H1 (cell line): ENCODE measurements around the gene TDP1. TPM values are rescaled to one million over a fixed set of nuclear protein-coding genes. Genes with fewer than 3 reads are reported as not detected.

Experiments used
- CEBPB ChIP-seq: IDR thresholded peaks from 2 replicates; pipeline ENCODE4 v1.6.1; 2012; ENCODE audit warnings: low read depth, low read length
- EZH2 ChIP-seq: fragments of 200-600 bp; sonication (generic); IDR thresholded peaks from 2 replicates; pipeline ENCODE4 v1.7.1; 2012; ENCODE audit warnings: low read depth, mild to moderate bottlenecking, moderate library complexity, low read length, inconsistent platforms; ENCODE audit not compliant: severe bottlenecking
- HDAC2 ChIP-seq, 2 experiments: fragments of 300-600 bp in 1 of 2; sonication (generic) in 1 of 2; IDR thresholded peaks; 2 replicates each; pipeline ENCODE4 v1.6.1; 2011 to 2012; ENCODE audit warnings: low read depth in 2 of 2, low read length in 2 of 2, mild to moderate bottlenecking in 2 of 2, moderate library complexity in 2 of 2, borderline replicate concordance in 1 of 2, inconsistent platforms in 1 of 2
- HDAC6 ChIP-seq: IDR thresholded peaks from one replicate; pipeline ENCODE4 v1.7.1; 2012; ENCODE audit warnings: low read depth, mild to moderate bottlenecking, inconsistent platforms, low read length, moderate library complexity
- JUND ChIP-seq: IDR thresholded peaks from 2 replicates; pipeline ENCODE4 v1.6.1; 2011; ENCODE audit warnings: mild to moderate bottlenecking, improper control_type of control experiment, low read length
- KDM1A ChIP-seq: fragments of 200-600, 300-600 bp; sonication (generic); IDR thresholded peaks from 2 replicates; pipeline ENCODE4 v1.7.1; 2016; ENCODE audit warnings: mild to moderate bottlenecking, low read length, borderline replicate concordance
- KDM4A ChIP-seq: IDR thresholded peaks from one replicate; pipeline ENCODE4 v1.7.1; 2012; ENCODE audit warnings: low read depth, mild to moderate bottlenecking, moderate library complexity, low read length, inconsistent platforms; ENCODE audit not compliant: severe bottlenecking
- MAFK ChIP-seq: IDR thresholded peaks from 2 replicates; pipeline ENCODE4 v1.6.1; 2012; ENCODE audit warnings: low read depth, mild to moderate bottlenecking, improper control_type of control experiment, low read length
- POLR2AphosphoS5 ChIP-seq: IDR thresholded peaks from 2 replicates; pipeline ENCODE4 v1.6.1; 2011; ENCODE audit warnings: low read depth, low read length
- RNF2 ChIP-seq: fragments of 200-900, 300-1000 bp; sonication (generic); IDR thresholded peaks from 2 replicates; pipeline ENCODE4 v1.7.1; 2016; ENCODE audit warnings: borderline replicate concordance, low read depth, mild to moderate bottlenecking, antibody characterized with exemption, low read length; ENCODE audit not compliant: poor library complexity, severe bottlenecking; ENCODE audit errors: missing control alignments
- SIRT6 ChIP-seq: IDR thresholded peaks from one replicate; pipeline ENCODE4 v1.7.1; 2012; ENCODE audit warnings: low read length, inconsistent platforms
- SIX5 ChIP-seq: IDR thresholded peaks from 2 replicates; pipeline ENCODE4 v1.6.1; 2011; ENCODE audit warnings: mild to moderate bottlenecking, low read depth, low read length
- SRF ChIP-seq: IDR thresholded peaks from 2 replicates; pipeline ENCODE4 v1.6.1; 2011; ENCODE audit warnings: mild to moderate bottlenecking, low read depth, low read length, moderate library complexity
- TAF1 ChIP-seq: IDR thresholded peaks from 2 replicates; pipeline ENCODE4 v1.6.1; 2011; ENCODE audit warnings: mild to moderate bottlenecking, low read depth, low read length
- TAF7 ChIP-seq: optimal IDR thresholded peaks from 2 replicates; pipeline ENCODE3; 2011; ENCODE audit warnings: low read depth, mild to moderate bottlenecking, inconsistent platforms, low read length, moderate library complexity, borderline replicate concordance
- TEAD4 ChIP-seq: IDR thresholded peaks from 2 replicates; pipeline ENCODE4 v1.6.1; 2012; ENCODE audit warnings: low read depth, low read length, inconsistent platforms, mixed read lengths
- polyA plus RNA-seq, 7 experiments: library from polyadenylated mRNA; depleted of rRNA in 3 of 7; stranded (reverse) in 5 of 7; unstranded in 2 of 7; fragments of >200 nt in 5 of 7; fragments of 200-250 nt in 2 of 7; gene quantifications; 1 replicate in 5 of 7; 2 replicates in 1 of 7; 4 replicates in 1 of 7; pipeline versions ENCODE4 v1.2.1 to v1.2.3, GENCODE V29; 2011 to 2013; ENCODE audit warnings: missing spikeins in 2 of 7, mixed read lengths in 2 of 7
- total RNA-seq: library from RNA; stranded (reverse); fragmentation: NEBNext Ultra II Directional; extraction: Animal tissue kit (Norgen Biotek cat#: 25700); gene quantifications from 2 replicates; pipeline ENCODE4 v1.2.1, GENCODE V29; 2021
- TF ChIP-seq, protein P1 (sequence below): IDR thresholded peaks from 2 replicates; pipeline ENCODE4 v1.6.1; 2012; ENCODE audit warnings: inconsistent platforms

TDP1 gene
- total and polyA plus RNA-seq, 2 of the 8 experiments (the other 6 are each of a cell fraction or from before 2014, with no cell fraction given) = 32.2 to 69.9 TPM

GRCh38 chr14:89954070-89955021 lies 1.4 kb upstream of the TDP1 start, which contains the start of gene EFCAB11 (continued):
- peak; percentile 68 for TF ChIP-seq POLR2AphosphoS5
- no peak for TF ChIP-seq HDAC6
- TF ChIP-seq EZH2 = no peak
- TF ChIP-seq TAF1 = peak; percentile 71; the same call in 1 of the 2 replicates
- no peak for TF ChIP-seq KDM1A
- no peak for TF ChIP-seq SIRT6
- TF ChIP-seq KDM4A = peak; percentile 75
- no peak for TF ChIP-seq CEBPB
- peak; percentile 32 for TF ChIP-seq TAF7
- TF ChIP-seq MAFK = no peak
- TF ChIP-seq SRF = no peak
- TF ChIP-seq, protein P1, sequence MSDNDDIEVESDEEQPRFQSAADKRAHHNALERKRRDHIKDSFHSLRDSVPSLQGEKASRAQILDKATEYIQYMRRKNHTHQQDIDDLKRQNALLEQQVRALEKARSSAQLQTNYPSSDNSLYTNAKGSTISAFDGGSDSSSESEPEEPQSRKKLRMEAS = 0 out of 2 replicates have a peak, but pooled peaks have one; percentile 23
- TF ChIP-seq TEAD4 = no peak
- TF ChIP-seq RNF2 = no peak
- no peak; a peak in 1 of 4 replicates for TF ChIP-seq HDAC2 (IDR thresholded peaks at IDR 0.05; ENCODE audit: borderline replicate concordance in 1 of 2, low read depth in 2 of 2, low read length in 2 of 2)
- no peak for TF ChIP-seq SIX5
- TF ChIP-seq JUND = no peak
